HG02642 (cell line): ENCODE results near the gene SLC2A13.
"Not testable (repeated sequence)": the region's sequence is repeated elsewhere in the genome, so short reads cannot be mapped to it uniquely, and the experiment has no call there.

Source experiments
- ATAC-seq: cut with Tn5 transposase; IDR thresholded peaks from one replicate; pipeline ENCODE4 v1.9.1; 2021; ENCODE audit warnings: mild to moderate bottlenecking; ENCODE audit not compliant: unreplicated experiment, poor library complexity

The SLC2A13 gene

DNA sequence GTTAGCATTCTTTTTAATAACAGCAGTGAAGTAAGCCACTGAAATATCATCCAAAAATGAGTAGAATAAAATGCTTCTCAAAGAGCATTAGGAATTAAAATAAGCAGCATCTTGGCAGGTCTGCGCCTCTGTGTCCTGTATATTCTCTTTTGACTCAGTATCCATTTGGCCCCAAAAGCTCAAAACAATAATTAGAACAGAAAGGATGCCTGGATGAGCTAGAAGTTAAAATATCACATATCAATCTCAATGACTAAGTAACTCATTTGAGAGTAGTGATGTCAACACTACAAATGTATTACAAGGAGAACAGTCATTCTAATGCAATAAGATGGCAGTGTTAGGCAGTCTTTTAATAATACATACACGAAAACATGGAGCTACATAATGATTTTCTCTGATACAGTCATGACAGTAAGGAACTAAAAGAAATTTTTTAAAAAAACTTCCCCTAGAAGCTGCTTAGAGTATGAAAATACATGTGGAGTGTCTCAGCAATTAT is 325.4 kb downstream of the SLC2A13 start:
- no peak for ATAC-seq

DNA sequence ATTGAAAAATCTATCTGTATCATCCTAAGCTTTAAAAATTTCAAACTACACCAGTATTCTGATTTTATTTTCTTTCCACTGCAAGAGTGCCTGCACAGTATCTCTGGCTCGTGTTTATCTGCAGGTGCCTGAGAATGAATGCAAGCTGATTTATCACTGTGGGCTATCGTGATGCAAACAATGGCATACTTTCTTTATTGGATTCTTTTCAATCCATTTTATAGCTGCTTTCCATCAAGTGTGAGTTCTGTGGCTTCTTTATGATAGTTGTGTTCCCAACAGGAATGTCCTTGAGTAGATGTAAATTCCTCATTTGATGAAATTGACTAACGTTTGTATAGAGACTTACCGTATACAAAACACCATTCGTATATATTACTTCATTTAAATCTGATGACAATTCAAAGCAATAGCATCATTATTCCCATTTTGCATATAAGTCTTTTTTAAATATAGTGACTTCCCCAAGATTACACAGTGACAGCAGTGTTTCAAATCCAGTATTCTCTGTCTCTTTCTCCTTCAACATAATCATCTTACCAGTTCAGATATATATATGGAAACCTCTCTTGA is 326.0 kb downstream of the SLC2A13 start:
- no peak for ATAC-seq

DNA sequence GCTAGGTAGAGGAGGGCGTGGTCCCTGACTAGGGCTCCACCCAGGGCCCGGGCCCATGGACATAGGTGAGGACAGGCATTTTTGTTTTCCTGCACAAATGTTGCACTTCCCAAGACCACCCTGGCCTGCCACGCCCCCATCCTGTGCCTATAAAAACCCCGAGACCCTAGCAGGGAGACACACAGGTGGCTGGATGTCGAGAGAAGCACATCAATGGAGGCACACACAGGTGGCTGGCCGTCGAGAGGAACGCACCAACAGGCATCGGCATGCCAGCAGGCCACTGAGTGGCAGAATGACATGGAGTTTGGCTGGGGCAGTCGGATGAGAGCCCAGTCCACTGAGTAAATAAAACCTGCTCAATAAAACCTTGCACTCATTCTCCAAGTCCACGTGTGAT is 328.4 kb downstream of the SLC2A13 start:
- ATAC-seq = no peak

DNA sequence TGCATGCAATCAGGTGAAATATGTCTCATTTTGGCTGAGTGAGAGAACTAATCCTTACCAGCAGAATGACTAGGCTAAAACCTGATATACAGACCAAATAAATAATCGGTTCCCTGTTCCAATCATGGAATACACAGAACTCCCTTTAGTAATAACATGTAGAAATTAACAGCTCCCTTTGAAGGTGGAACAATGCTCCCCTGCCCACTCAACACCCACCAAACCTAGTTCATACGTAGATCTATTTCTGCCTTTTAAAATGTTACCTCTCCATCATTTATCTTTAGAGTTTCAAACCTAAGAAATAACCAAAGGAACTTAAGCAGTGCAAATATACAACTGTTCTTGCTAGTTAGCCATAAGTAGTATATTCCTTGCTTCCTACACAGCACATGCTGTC is 332.6 kb downstream of the SLC2A13 start:
- ATAC-seq = no peak

DNA sequence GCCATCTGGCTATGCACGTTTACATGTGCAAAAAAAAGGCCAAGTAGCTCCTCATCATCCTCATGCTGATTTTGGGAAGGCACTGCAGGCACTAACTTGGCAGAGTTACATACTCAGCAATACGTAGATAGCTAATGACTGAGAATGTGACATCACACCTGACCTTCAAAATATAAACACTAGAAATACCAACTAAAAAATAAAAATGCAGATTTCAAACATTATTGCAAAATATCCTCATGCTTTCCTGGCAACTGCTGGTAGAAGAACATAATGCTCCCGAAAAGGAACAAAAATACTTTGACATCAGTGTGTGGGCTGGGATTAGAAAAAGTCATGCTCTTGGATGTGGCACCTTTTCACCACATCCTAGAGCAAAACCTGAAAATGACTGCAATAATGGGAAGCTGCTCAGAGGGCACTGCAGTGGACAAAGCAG is 333.0 kb downstream of the SLC2A13 start:
- ATAC-seq = no peak

DNA sequence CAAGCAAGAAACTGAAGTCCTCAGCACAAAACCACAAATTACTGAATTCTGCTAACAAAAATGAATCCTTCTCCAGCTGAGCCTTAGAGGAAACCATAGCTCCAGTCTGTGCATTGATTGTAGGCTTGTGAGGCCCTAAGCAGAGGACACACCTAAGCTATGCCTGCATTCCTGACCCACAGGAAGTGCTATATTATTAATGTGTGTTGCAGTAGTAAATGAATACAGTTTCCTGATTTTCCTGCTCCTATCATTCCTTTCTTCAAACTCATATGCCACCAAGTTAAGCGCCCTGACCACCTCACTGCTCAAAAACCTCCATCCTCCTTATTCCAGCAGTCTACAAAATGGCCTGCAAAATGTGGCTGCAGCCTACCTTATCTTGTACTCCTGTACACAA is 334.4 kb downstream of the SLC2A13 start:
- no peak for ATAC-seq

DNA sequence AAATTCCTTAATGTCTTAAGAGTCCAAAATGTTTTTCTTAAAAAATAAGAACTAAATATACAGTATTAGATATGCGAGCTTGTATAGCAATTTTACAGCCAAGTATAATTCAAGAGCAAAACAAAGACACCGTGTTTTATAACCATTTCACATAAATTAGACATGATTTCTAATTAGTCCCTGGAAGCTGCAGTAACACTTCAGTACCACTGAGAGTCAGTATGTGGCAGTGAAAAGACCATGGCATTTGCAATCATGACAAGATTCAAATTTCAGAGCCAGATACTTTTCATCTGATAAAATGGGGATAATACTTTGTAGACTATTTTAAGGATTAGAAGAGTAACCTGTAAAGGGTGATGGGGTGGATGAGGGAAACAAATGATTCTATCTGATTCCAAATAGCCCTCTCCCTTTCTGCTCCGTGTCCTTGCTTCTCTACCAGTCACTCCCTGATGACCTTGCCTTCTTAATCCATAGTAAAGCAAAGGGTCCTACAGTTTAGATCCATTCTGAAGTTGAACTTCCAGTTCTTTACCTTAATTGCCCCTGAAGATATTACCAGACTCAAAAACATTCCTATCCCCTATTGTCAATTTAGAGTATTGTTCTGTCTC is 340.8 kb downstream of the SLC2A13 start:
- no peak for ATAC-seq

DNA sequence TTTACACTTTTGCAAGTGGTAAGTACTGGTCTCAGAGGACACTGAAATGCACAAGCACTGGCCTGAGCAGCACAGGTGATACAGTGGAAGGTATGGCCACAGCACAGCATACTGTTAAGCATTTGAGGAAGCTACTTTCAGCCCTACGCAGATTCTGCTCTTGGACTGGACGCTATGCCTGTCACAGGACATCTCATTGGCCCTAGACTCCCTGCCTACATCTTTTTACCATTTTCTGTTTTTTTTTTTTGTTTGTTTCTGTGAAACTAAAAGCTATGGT is 342.1 kb downstream of the SLC2A13 start:
- ATAC-seq = no peak

DNA sequence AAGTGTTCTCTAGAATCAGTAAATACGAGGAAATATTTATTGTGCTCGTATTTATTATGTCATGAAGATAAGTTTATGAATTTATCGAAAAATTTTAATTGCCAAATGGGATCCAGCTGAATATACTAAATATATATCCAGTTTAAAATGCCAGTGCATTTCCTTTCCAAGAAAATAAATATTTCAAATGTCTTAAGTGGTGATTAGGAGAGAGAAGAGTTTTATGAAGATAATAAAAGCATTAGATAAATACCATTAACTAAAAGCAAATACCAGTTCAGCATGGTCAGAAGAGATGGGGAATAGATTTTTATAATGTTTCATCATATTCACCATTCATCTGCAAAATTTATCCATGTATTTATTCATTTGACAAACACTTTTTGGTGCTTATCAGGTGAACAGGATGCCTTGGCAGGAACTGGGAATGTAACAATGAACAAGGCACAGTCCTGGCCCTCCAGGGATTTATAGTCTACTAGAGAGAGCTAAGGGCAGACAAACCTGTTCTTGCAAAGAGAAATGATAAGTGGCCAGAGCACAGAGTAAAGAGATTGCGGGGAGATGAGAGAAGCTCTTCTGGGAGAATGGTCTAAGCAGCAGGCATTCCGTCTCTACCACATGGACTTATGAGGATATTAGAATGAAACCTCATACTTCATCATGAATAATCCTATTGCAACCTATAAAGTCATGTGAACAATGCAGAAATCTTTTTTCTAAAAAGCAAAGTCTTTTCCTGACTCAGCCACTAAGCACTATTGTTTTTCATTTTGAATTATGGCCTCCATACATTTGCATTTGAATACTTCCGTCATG is 342.6 kb downstream of the SLC2A13 start:
- ATAC-seq = no peak

DNA sequence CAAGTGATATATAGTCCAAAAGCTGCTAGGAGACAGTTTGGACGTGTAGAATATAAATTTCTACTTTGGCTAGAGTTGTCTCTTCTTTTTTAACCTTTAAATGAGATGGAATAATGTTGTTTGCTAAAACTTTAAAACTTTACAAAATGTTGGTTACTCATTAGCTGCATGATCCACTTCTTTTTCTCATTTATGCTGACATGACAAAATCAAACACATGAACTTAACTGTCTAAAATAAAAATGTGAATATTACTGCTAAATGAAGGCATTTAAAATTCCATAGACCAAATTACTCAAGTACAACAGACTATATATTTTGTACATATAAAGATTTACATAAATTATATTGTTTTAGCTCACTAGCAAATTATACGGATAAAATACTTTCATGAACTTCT is 350.4 kb downstream of the SLC2A13 start:
- no peak for ATAC-seq

DNA sequence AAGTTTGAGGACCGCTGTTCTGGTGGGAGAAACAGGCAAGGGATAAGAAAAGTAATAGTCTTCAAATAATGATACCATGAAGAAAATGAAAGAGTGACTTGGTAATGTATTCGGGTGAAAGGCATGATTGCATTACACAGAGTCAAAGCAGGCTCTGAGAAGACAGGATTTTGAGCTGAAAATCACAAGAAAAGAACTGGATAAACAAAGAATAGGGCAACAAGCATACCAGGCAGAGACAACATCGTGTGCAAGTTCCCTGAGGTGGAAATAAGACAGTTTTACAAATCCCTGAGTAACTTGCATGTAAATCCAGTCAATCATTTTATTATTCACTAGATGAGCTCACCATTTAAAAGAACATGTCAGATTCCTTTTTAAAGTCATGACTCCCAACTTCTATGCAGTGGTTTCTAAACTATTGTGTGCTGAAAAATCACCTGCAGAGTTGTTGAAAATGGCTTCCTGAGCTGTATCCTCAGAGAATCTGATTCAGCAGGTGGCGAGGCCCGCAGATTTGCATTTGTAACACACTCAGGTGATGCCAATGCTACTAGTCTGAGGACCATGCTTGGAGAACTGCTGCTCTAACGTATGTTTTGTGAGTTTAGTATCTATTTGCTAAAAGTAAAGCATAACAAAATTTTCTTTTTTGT is 353.3 kb downstream of the SLC2A13 start:
- no peak for ATAC-seq

DNA sequence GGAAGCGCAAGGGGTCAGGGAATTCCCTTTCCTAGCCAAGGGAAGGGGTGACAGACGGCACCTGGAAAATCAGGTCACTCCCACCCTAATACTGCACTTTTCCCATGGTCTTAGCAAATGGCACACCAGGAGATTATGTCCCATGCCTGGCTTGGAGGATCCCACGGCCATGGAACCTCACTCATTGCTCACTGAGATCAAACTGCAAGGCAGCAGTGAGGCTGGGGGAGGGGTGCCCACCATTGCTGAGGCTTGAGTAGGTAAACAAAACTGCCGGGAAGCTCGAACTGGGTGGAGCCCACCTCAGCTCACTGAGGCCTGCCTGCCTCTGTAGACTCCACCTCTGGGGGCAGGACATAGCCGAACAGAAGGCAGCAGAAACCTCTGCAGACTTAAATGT is 359.7 kb downstream of the SLC2A13 start:
- ATAC-seq = not testable (repeated sequence)

DNA sequence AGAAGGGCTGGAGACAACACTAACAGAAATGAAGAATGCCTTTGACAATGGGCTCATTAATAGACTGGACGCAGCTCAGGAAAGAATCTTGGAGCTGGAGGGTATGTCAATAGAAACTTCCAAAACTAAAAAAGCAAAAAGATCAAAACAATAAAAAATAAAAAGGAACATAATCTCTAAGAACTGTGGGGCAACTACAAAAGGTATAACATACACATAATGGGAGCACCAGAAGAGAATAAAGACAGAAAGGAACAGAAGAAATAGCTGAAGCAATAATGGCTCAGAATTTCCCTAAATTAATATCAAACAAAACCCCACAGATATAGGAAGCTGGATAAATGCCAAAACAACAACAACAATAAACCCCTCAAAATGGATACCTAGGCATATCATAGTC is 362.2 kb downstream of the SLC2A13 start:
- ATAC-seq = no peak

DNA sequence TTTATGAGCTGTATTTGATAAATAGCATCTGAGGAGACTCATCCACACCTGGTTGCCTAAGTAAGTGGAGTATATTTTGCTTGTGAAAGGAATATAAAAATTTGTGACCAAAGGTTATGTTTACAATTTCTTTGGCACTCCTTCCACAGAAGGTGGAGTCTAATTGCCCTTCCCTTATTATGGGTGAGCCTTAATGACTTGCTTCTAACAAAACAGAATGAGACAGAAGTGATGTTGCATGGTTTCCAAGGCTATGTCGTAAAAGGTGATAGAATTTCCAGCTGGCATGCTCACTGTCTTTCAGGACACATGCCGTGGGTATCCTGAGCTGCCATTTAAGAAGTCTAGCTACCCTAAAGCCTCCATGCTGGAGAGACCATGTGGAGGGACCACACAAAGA is 369.5 kb downstream of the SLC2A13 start:
- ATAC-seq = no peak

DNA sequence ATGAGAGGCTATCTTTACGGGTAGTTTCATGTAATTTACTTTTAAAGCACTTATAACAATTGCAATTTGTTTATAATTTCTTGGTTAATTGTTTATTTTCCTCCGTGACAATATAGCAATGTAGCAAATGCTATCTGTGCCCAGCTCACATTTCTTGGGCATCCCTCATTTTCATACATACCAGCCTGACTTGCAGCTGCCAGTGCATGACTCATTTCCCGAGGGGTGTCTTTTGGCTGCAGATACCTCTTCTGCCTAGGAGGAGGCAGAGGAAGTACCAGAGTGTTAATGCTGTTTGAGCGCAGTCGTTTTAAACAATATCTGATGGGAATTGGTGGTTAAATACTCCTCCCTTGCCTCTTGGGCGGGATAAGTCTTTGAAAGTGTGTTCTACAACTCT is 382.1 kb downstream of the SLC2A13 start:
- no peak for ATAC-seq

DNA sequence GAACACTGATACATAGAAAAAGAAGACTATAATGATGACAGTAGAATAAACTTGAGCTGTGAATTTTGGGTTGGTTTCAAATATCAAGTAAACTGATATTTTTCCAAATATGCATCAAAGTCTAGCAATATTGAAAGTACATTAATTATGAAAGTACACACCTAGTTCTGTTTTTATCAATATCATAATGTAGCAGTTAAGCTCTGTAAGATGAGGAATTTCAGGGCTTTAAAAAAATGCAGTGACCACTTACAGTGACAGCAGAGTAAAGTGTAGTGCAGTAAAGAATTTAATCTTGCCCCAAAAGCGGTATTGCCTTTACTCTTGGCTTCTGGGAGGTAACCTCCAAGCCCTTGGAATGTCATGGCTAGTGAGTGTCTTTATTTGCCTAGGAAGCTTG is 383.4 kb downstream of the SLC2A13 start:
- ATAC-seq = no peak

DNA sequence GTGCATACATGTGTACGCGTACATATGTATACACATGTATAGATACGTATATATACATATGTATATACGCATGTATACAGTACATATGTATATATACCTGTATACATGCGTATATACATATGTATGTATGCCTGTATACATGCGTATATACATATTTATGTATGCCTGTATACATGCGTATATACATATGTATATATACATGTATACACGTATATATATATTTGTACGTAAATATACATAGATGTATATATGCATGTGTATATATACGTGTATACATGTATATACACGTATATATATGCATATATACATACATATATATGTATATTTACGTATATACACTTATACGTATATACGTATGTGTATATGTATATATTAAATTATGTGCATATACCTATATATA is 392.3 kb downstream of the SLC2A13 start:
- no peak for ATAC-seq

DNA sequence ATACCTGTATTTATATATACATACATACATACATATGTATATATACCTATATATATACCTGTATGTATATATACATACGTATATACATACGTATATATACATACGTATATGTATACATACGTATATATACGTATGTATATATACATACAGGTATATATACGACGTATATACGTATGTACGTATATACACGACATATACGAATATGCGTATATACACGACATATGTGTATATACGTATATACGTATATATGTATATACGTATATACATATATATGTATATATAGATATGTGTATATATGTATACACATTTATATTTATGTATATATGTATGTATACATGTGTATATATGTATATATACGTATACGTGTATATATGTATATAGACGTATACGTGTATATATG is 393.5 kb downstream of the SLC2A13 start:
- no peak for ATAC-seq
